ENCODE data around the gene SLC30A5. TPM values are rescaled to one million over a fixed set of nuclear protein-coding genes. Genes with fewer than 3 reads are reported as not detected.
"Not testable (repeated sequence)": the region's sequence is repeated elsewhere in the genome, so short reads cannot be mapped to it uniquely, and the experiment has no call there.

Gene SLC30A5
- total RNA-seq, 2 experiments from 2014 or later: 31.4 to 49.6 TPM

GRCh38 chr5:69083412-69083811 is 10.4 kb upstream of the SLC30A5 start:
- CTCF ChIA-PET: interaction anchor here (1.2 to 5.0 kb wide), 4 partner anchors 10 to 40 kb away, joined by 3 to 31 read pairs (median 6); partner anchors contain the start of gene SLC30A5
- Mint-ChIP-seq H3K9me3 (ENCODE audit: low read depth) (no peaks in the 10 kb centered on the region), H3K36me3 (peaks cover 3% of the 10 kb centered on the region), H3K4me1 (peaks cover 22% of the 10 kb centered on the region), H3K4me3 (no peak overlapping the region), H3K27ac (no peak overlapping the region), H3K27me3 (no peaks in the 10 kb centered on the region)
- ATAC-seq (no peak), DNase-seq (no peak)

GRCh38 chr5:69084195-69084594 is 9.6 kb upstream of the SLC30A5 start:
- no peaks in the 10 kb centered on the region for H3K27me3 Mint-ChIP-seq
- no peak overlapping the region for H3K4me3 Mint-ChIP-seq
- H3K9me3 Mint-ChIP-seq (ENCODE audit: low read depth): no peaks in the 10 kb centered on the region
- H3K36me3 Mint-ChIP-seq: peaks cover 3% of the 10 kb centered on the region
- H3K4me1 Mint-ChIP-seq: peaks cover 17% of the 10 kb centered on the region
- no peak overlapping the region for H3K27ac Mint-ChIP-seq
- CTCF ChIA-PET: interaction anchor here (1.3 to 5.0 kb wide), 3 partner anchors 9 to 41 kb away, joined by 3 to 31 read pairs (median 9); partner anchors contain the start of gene SLC30A5
- ATAC-seq (no peak), DNase-seq (peak; percentile 4)

- peaks cover 3% of the 10 kb centered on the region for H3K36me3 Mint-ChIP-seq
- no peak for DNase-seq
- no peak for ATAC-seq
- H3K27me3 Mint-ChIP-seq: no peaks in the 10 kb centered on the region
- H3K4me1 Mint-ChIP-seq: peaks cover 17% of the 10 kb centered on the region
- H3K27ac Mint-ChIP-seq: no peak overlapping the region
- CTCF ChIA-PET: interaction anchor here (3.5 to 5.0 kb wide), 2 partner anchors 8 to 42 kb away, joined by 9 to 31 read pairs; partner anchors contain the start of gene SLC30A5
- no peaks in the 10 kb centered on the region for H3K9me3 Mint-ChIP-seq (ENCODE audit: low read depth)
- no peak overlapping the region for H3K4me3 Mint-ChIP-seq
Observed at GRCh38 chr5:69084903-69085302, 8.9 kb upstream of the SLC30A5 start.

GRCh38 chr5:69086206-69086605 is 7.6 kb upstream of the SLC30A5 start:
- ATAC-seq: no peak
- Mint-ChIP-seq H3K36me3 (peaks cover 3% of the 10 kb centered on the region), H3K27me3 (no peaks in the 10 kb centered on the region), H3K4me1 (peaks cover 23% of the 10 kb centered on the region), H3K27ac (no peak overlapping the region), H3K9me3 (ENCODE audit: low read depth) (no peaks in the 10 kb centered on the region), H3K4me3 (no peak overlapping the region)
- CTCF ChIA-PET: interaction anchor here (3.5 kb wide), 1 partner anchor 43 kb away, joined by 9 read pairs; no protein-coding TSS in a partner anchor
- peak; percentile 8 for DNase-seq

GRCh38 chr5:69088006-69088405 is 5.8 kb upstream of the SLC30A5 start:
- DNase-seq: peak; percentile 22
- H3K4me3 Mint-ChIP-seq; H3K36me3 Mint-ChIP-seq; ATAC-seq; H3K9me3 Mint-ChIP-seq (ENCODE audit: low read depth); H3K27ac Mint-ChIP-seq; H3K27me3 Mint-ChIP-seq; CTCF ChIA-PET: not testable (repeated sequence)
- peaks cover 31% of the 10 kb centered on the region for H3K4me1 Mint-ChIP-seq

GRCh38 chr5:69090158-69090557 is 3.7 kb upstream of the SLC30A5 start:
- no peak for ATAC-seq
- CTCF ChIA-PET: interaction anchor here (1.0 to 2.4 kb wide), 2 partner anchors 43 to 47 kb away, joined by 3 to 7 read pairs; no protein-coding TSS in a partner anchor
- DNase-seq: no peak
- Mint-ChIP-seq H3K27me3 (no peaks in the 10 kb centered on the region), H3K36me3 (no peaks in the 10 kb centered on the region), H3K4me3 (no peak overlapping the region), H3K27ac (no peak overlapping the region), H3K9me3 (ENCODE audit: low read depth) (no peaks in the 10 kb centered on the region), H3K4me1 (peaks cover 25% of the 10 kb centered on the region)

- no peaks in the 10 kb centered on the region for H3K9me3 Mint-ChIP-seq (ENCODE audit: low read depth)
- no peak for DNase-seq
- ATAC-seq: no peak
- peaks cover 37% of the 10 kb centered on the region for H3K4me1 Mint-ChIP-seq
- H3K27ac Mint-ChIP-seq: no peak overlapping the region
- peaks cover 7% of the 10 kb centered on the region for H3K36me3 Mint-ChIP-seq
- no peaks in the 10 kb centered on the region for H3K27me3 Mint-ChIP-seq
- H3K4me3 Mint-ChIP-seq: no peak overlapping the region
- CTCF ChIA-PET: no interaction called here
Observed at GRCh38 chr5:69091771-69092170, 2.0 kb upstream of the SLC30A5 start.

- Mint-ChIP-seq H3K27ac (peak overlapping the region; percentile 11), H3K36me3 (peaks cover 14% of the 10 kb centered on the region), H3K4me1 (peaks cover 43% of the 10 kb centered on the region), H3K9me3 (ENCODE audit: low read depth) (no peaks in the 10 kb centered on the region), H3K4me3 (no peak overlapping the region), H3K27me3 (no peaks in the 10 kb centered on the region)
- ATAC-seq (no peak), DNase-seq (no peak)
- CTCF ChIA-PET: interaction anchor here (0.6 to 2.8 kb wide), 29 partner anchors 10 to 350 kb away, joined by 3 to 43 read pairs (median 4); partner anchors contain the start of genes CCDC125, CCNB1 and CDK7
Observed at GRCh38 chr5:69092969-69093368, 845 bp upstream of the SLC30A5 start.

GRCh38 chr5:69099302-69099701 is 5.5 kb downstream of the SLC30A5 start:
- Mint-ChIP-seq H3K4me3 (no peak overlapping the region), H3K27me3 (no peaks in the 10 kb centered on the region), H3K36me3 (peaks cover 32% of the 10 kb centered on the region), H3K4me1 (peaks cover 38% of the 10 kb centered on the region), H3K27ac (no peak overlapping the region), H3K9me3 (ENCODE audit: low read depth) (no peaks in the 10 kb centered on the region)
- no peak for DNase-seq
- CTCF ChIA-PET: no interaction called here
- no peak for ATAC-seq

GRCh38 chr5:69103521-69103920 is 9.7 kb downstream of the SLC30A5 start:
- ATAC-seq: no peak
- CTCF ChIA-PET: interaction anchor here (0.8 kb wide), 1 partner anchor 10 kb away, joined by 3 read pairs; no protein-coding TSS in a partner anchor
- H3K4me3 Mint-ChIP-seq: no peak overlapping the region
- peaks cover 32% of the 10 kb centered on the region for H3K36me3 Mint-ChIP-seq
- H3K9me3 Mint-ChIP-seq (ENCODE audit: low read depth): no peaks in the 10 kb centered on the region
- no peak overlapping the region for H3K27ac Mint-ChIP-seq
- H3K27me3 Mint-ChIP-seq: no peaks in the 10 kb centered on the region
- no peak for DNase-seq
- H3K4me1 Mint-ChIP-seq: peaks cover 16% of the 10 kb centered on the region

- Mint-ChIP-seq H3K4me1 (peaks cover 3% of the 10 kb centered on the region), H3K27ac (no peak overlapping the region), H3K4me3 (no peak overlapping the region), H3K36me3 (peaks cover 45% of the 10 kb centered on the region), H3K27me3 (no peaks in the 10 kb centered on the region), H3K9me3 (ENCODE audit: low read depth) (peaks cover 4% of the 10 kb centered on the region)
- no peak for ATAC-seq
- DNase-seq: no peak
- CTCF ChIA-PET: interaction anchor here (0.8 to 2.2 kb wide), 3 partner anchors 13 to 220 kb away, joined by 3 to 10 read pairs (median 4); partner anchors contain the start of gene SLC30A5
Observed at GRCh38 chr5:69105996-69106906, 12.4 kb downstream of the SLC30A5 start.

- H3K9me3 Mint-ChIP-seq (ENCODE audit: low read depth); H3K27ac Mint-ChIP-seq; H3K27me3 Mint-ChIP-seq; CTCF ChIA-PET; DNase-seq; H3K4me1 Mint-ChIP-seq; ATAC-seq; H3K4me3 Mint-ChIP-seq: not testable (repeated sequence)
- H3K36me3 Mint-ChIP-seq: peaks cover 40% of the 10 kb centered on the region
Observed at GRCh38 chr5:69108367-69108766, 14.6 kb downstream of the SLC30A5 start.

- H3K36me3 Mint-ChIP-seq: peaks cover 30% of the 10 kb centered on the region
- CTCF ChIA-PET: no interaction called here
- H3K9me3 Mint-ChIP-seq (ENCODE audit: low read depth): peaks cover 4% of the 10 kb centered on the region
- DNase-seq (no peak), ATAC-seq (no peak)
- no peak overlapping the region for H3K4me3 Mint-ChIP-seq
- H3K4me1 Mint-ChIP-seq: no peaks in the 10 kb centered on the region
- no peaks in the 10 kb centered on the region for H3K27me3 Mint-ChIP-seq
- H3K27ac Mint-ChIP-seq: no peak overlapping the region
Observed at GRCh38 chr5:69113851-69114250, 20.0 kb downstream of the SLC30A5 start.
